Measurements from ENCODE around the gene SYT1. TPM values are rescaled to one million over a fixed set of nuclear protein-coding genes. Genes with fewer than 3 reads are reported as not detected.
"Not testable (repeated sequence)": the region's sequence is repeated elsewhere in the genome, so short reads cannot be mapped to it uniquely, and the experiment has no call there.

Gene SYT1
- total RNA-seq, 1 donor from 2014 or later = 19.5 TPM

DNA sequence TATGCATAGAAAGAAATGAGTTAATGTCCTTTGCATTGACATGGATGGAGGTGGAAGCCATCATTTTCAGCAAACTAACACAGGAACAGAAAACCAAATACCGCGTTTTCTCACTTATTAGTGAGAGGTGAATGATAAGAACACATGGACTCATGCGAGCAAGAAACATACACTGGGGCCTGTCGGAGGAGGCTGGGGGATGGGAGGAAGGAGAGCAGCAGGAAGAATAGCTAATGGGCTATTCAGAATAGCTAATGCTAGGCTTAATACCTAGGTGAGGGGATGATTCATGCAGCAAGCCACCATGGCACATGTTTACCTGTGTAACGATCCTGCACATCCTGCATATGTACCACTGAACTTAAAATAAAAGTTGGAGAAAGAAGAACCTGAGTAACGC is 29.1 kb upstream of the SYT1 start:
- Mint-ChIP-seq H3K27me3 (ENCODE audit: low read depth) (no peaks in the 10 kb centered on the region), H3K9me3 (no peaks in the 10 kb centered on the region), H3K4me1 (no peaks in the 10 kb centered on the region), H3K36me3 (ENCODE audit: low read depth) (no peaks in the 10 kb centered on the region), H3K27ac (ENCODE audit: unreplicated experiment) (no peak overlapping the region), H3K4me3 (no peak overlapping the region)
- TF ChIP-seq, protein P1, sequence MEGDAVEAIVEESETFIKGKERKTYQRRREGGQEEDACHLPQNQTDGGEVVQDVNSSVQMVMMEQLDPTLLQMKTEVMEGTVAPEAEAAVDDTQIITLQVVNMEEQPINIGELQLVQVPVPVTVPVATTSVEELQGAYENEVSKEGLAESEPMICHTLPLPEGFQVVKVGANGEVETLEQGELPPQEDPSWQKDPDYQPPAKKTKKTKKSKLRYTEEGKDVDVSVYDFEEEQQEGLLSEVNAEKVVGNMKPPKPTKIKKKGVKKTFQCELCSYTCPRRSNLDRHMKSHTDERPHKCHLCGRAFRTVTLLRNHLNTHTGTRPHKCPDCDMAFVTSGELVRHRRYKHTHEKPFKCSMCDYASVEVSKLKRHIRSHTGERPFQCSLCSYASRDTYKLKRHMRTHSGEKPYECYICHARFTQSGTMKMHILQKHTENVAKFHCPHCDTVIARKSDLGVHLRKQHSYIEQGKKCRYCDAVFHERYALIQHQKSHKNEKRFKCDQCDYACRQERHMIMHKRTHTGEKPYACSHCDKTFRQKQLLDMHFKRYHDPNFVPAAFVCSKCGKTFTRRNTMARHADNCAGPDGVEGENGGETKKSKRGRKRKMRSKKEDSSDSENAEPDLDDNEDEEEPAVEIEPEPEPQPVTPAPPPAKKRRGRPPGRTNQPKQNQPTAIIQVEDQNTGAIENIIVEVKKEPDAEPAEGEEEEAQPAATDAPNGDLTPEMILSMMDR (conservative IDR thresholded peaks at IDR 0.05) = no peak
- no peak for DNase-seq (ENCODE audit: low read depth, low spot score)

DNA sequence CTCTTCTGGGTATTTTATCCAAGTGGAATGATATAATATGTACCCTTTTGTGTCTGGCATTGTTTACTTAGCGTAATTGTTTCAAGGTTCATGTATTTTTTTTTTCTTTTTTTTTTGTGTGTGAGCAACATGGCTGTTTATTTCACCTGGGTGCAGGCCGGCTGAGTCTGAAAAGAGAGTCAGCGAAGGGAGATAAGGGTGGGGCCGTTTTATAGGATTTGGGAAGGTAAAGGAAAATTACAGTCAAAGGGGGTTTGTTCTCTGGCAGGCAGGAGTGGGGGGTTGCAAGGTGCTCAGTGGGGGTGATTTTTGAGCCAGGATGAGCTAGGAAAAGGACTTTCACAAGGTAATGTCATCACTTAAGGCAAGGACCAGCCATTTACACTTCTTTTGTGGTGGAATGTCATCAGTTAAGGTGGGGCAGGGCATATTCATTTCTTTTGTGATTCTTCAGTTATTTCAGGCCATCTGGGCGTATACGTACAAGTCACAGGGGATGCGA is 24.0 kb upstream of the SYT1 start:
- H3K4me1 Mint-ChIP-seq; H3K27ac Mint-ChIP-seq (ENCODE audit: unreplicated experiment): not testable (repeated sequence)

DNA sequence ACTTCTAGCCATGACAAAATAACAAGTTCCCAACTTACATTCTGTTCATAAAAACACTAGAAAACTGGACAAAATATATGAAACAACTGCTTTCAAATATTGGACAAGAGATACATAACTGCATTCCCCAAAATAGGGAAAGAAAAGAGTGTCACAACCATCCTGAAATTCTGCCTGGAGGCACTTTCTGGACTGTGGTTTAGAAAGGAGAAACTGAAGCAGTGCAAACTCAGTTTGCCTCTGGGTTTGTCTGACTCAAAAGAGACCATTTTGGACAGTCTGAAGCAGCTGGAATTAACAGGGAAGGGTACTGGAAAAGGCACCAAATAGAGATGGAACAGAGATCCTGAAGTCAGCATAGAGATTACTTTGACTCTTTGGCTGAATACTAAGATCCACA is 11.3 kb upstream of the SYT1 start:
- H3K9me3 Mint-ChIP-seq = peaks cover 9% of the 10 kb centered on the region
- H3K27ac Mint-ChIP-seq (ENCODE audit: unreplicated experiment) = no peak overlapping the region
- TF ChIP-seq, protein P1 (conservative IDR thresholded peaks at IDR 0.05) = no peak
- no peak overlapping the region for H3K4me3 Mint-ChIP-seq
- no peaks in the 10 kb centered on the region for H3K27me3 Mint-ChIP-seq (ENCODE audit: low read depth)
- DNase-seq (ENCODE audit: low read depth, low spot score) = no peak
- H3K4me1 Mint-ChIP-seq = no peaks in the 10 kb centered on the region
- H3K36me3 Mint-ChIP-seq (ENCODE audit: low read depth) = peaks cover 2% of the 10 kb centered on the region

More for the DNA sequence above, 24.0 kb upstream of the SYT1 start:
- H3K27me3 Mint-ChIP-seq (ENCODE audit: low read depth); H3K4me3 Mint-ChIP-seq; DNase-seq (ENCODE audit: low read depth, low spot score); H3K36me3 Mint-ChIP-seq (ENCODE audit: low read depth): not testable (repeated sequence)
- H3K9me3 Mint-ChIP-seq = peaks cover 12% of the 10 kb centered on the region

DNA sequence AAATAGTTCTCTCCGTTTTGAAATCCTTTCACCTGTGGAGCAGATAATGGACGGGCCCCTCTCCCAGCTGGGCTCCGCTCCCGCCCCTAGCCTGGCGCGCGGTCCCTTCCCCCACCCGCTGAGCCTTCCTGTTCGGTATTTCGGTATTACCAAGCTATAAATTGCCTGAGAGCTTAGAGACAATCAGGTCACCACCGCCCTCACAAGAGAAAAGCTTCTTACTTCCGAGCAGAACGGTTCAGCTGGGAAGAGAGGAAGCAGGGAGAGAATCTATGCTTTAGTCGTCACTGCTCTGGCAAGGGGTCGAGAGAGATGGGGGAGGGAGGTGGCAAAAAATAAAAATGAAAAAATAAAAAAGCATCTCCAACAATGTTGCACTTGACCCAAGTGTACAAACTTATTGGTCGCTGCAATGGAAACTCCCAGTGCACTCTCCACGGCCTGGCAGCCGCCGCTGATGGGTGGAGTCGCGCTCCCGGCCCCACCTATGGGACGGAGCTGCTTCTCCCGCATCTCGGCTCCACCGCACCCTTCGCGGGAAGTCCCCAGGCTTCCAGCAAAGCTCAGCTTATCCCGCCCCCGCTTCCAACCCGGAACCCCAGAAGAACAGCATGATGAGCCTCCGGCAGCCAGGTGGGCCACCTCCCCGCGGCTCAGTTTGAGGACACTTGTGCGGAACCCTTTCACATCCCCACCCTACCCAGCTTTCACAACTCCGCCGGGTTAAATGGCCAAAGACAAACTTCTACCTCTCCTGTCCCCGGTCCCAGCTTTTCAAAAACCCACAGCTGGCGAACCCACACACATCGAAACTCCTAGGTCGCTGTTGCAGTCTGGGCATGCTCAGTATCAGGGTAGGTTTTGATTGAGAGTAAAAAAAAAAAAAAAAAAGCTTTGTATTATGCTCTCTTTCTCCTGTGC is 832 bp upstream of the SYT1 start:
- TF ChIP-seq, protein P1 (conservative IDR thresholded peaks at IDR 0.05) = no peak
- peaks cover 32% of the 10 kb centered on the region for H3K4me1 Mint-ChIP-seq
- H3K36me3 Mint-ChIP-seq (ENCODE audit: low read depth) = no peaks in the 10 kb centered on the region
- H3K9me3 Mint-ChIP-seq = no peaks in the 10 kb centered on the region
- peak; percentile 24 for DNase-seq (ENCODE audit: low read depth, low spot score)
- H3K27ac Mint-ChIP-seq (ENCODE audit: unreplicated experiment) = peak overlapping the region; percentile 80
- peak overlapping the region; percentile 97 for H3K4me3 Mint-ChIP-seq
- H3K27me3 Mint-ChIP-seq (ENCODE audit: low read depth) = peaks cover 51% of the 10 kb centered on the region

DNA sequence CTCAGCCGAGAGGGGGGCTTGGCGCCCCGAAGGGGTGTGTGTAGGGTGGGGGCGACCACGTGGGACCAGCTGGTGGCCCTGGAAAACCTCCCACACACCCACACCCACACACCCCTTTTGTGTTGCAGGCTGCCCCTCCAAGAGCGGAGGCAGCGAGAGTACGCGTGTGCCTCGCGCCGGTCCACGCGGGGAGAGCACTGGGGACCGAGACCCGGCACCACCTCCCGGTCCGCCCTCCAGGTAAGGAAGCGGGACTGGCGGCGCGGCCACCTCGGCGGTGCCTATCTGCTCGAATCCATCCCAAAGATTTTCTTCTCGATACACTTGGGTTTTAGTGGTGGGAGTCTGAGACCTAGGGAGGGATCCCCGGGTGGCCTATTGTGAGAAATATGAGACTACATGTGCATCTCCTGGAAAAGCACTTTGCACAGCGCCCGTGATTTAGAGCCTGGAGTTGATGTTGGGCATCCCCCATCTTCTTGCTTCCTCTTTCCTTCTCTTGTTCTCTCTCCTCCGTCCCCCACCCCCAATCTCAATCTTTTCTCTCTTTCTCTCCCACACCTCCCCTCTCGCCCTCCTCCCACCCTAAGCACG is 393 bp downstream of the SYT1 start:
- Mint-ChIP-seq H3K4me3 (peak overlapping the region; percentile 97), H3K36me3 (ENCODE audit: low read depth) (no peaks in the 10 kb centered on the region), H3K9me3 (no peaks in the 10 kb centered on the region), H3K27ac (ENCODE audit: unreplicated experiment) (peak overlapping the region; percentile 50), H3K27me3 (ENCODE audit: low read depth) (peaks cover 51% of the 10 kb centered on the region), H3K4me1 (peaks cover 32% of the 10 kb centered on the region)
- peak; percentile 18 for DNase-seq (ENCODE audit: low read depth, low spot score)
- TF ChIP-seq, protein P1 (conservative IDR thresholded peaks at IDR 0.05) = no peak

DNA sequence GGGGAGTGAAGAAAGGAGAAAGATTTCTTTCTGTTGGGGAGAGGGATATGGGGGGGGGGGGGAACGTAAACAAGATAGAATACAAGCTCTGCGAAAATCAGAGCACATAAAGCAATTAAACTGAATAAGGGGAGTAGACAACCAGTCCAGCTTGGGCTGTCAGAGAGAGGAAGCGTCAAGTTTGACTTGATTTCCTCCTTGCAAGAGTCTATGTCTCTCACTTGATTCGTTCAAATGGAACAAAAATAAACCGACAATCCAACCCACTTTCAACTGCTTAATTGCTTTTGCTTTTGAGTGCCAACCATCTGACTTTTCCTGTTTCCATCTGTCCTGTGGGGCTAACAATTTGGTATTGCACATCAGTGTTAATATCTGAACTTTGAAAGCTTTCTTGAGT is 942 bp downstream of the SYT1 start:
- H3K4me3 Mint-ChIP-seq = peak overlapping the region; percentile 97
- DNase-seq (ENCODE audit: low read depth, low spot score) = no peak
- H3K4me1 Mint-ChIP-seq = peaks cover 32% of the 10 kb centered on the region
- no peaks in the 10 kb centered on the region for H3K9me3 Mint-ChIP-seq
- TF ChIP-seq, protein P1 (conservative IDR thresholded peaks at IDR 0.05) = no peak
- H3K27me3 Mint-ChIP-seq (ENCODE audit: low read depth) = peaks cover 51% of the 10 kb centered on the region
- H3K27ac Mint-ChIP-seq (ENCODE audit: unreplicated experiment) = peak overlapping the region; percentile 50
- no peaks in the 10 kb centered on the region for H3K36me3 Mint-ChIP-seq (ENCODE audit: low read depth)

Measured in neural crest cell (in vitro differentiated cells).